ENCODE results near the gene NAV2. TPM values are rescaled to one million over a fixed set of nuclear protein-coding genes. Genes with fewer than 3 reads are reported as not detected.

NAV2 gene
- total RNA-seq, 1 experiment from 2014 or later, result 46.3 TPM

DNA sequence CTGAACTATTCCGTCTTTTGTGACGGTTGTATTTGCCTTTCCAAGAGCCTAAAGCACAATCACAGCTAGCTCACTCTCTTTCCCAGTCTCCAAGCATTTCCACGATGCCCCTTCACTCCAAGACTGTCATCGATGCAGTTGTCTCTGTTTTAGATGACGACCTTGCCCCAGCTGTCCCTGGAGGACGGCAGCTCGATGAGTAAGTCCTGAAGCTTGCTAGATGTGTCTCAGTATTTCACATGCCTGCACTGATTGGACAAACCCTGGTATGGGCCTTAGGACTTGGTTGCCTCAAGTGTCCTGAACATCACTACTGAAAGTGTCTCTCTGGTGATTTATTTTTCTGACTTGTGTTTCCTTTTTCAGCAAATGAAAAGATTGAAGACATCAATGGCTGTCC, 129.9 kb downstream of the NAV2 start:
- Histone ChIP-seq H2BK20ac (ENCODE audit: low read depth, low read length, poor library complexity, severe bottlenecking) (no peak overlapping the region), H3K4me1 (ENCODE audit: insufficient read depth, low read length) (no peaks in the 10 kb centered on the region; the same call in 1 of the 2 replicates), H4K91ac (ENCODE audit: insufficient read length, low read depth, low read length) (no peak overlapping the region), H3T11ph (ENCODE audit: low read length) (no peak overlapping the region), H2AK5ac (ENCODE audit: insufficient read length, low read length) (no peak overlapping the region), H3K27ac (ENCODE audit: insufficient read length, low read depth, low read length) (no peak overlapping the region), H3K23ac (ENCODE audit: insufficient read length, low read depth, low read length) (no peak overlapping the region), H3K18ac (ENCODE audit: insufficient read length, low read depth, low read length) (no peak overlapping the region), H2AFZ (ENCODE audit: low read length) (no peak overlapping the region), H2BK12ac (ENCODE audit: insufficient read length, low read depth, low read length) (no peak overlapping the region), H2BK5ac (ENCODE audit: insufficient read length, low read length) (no peak overlapping the region), H3K4me2 (ENCODE audit: insufficient read depth, insufficient read length, low read length) (no peak overlapping the region), H3K27me3 (ENCODE audit: insufficient read depth, low read length) (no peaks in the 10 kb centered on the region), H3K4ac (ENCODE audit: low read depth, low read length) (no peak overlapping the region), H3K9ac (ENCODE audit: extremely low read depth, insufficient read length, low read length) (no peak overlapping the region), H4K8ac (replicated peaks; ENCODE audit: insufficient read length, low read depth, low read length) (no peak overlapping the region), H4K5ac (ENCODE audit: insufficient read length, low read depth, low read length) (no peak overlapping the region), H2BK15ac (ENCODE audit: low read depth, low read length) (no peak overlapping the region), H3K79me1 (ENCODE audit: insufficient read depth, low read depth, low read length, poor library complexity, severe bottlenecking) (no peaks in the 10 kb centered on the region), H2BK120ac (ENCODE audit: low read depth, low read length, poor library complexity, severe bottlenecking) (no peak overlapping the region), H3K14ac (ENCODE audit: insufficient read depth, low read length) (no peak overlapping the region), H3K56ac (ENCODE audit: insufficient read length, low read depth, low read length) (no peak overlapping the region), H3K9me3 (ENCODE audit: control insufficient read depth, low read depth, low read length) (no peaks in the 10 kb centered on the region), H4K20me1 (ENCODE audit: control insufficient read depth, insufficient read depth, insufficient read length) (no peaks in the 10 kb centered on the region), H3K23me2 (ENCODE audit: insufficient read length, low read depth, low read length, poor library complexity, severe bottlenecking) (no peaks in the 10 kb centered on the region), H3K79me2 (ENCODE audit: insufficient read depth, low read length) (no peaks in the 10 kb centered on the region)
- no peaks in the 10 kb centered on the region for H3K9me3 Mint-ChIP-seq
- peaks cover 0 to 28% (median 21%) of the 10 kb centered on the region in 3 experiments; a peak in 5 of 7 replicates for H3K36me3 Mint-ChIP-seq (ENCODE audit: insufficient read depth in 1 of 3, low read depth in 3 of 3)
- WGBS (ENCODE audit: extremely low coverage, insufficient read length, low lambda C conversion rate), result no CpG with 5 or more reads among the region's 7 CpGs
- TF ChIP-seq, protein P1, sequence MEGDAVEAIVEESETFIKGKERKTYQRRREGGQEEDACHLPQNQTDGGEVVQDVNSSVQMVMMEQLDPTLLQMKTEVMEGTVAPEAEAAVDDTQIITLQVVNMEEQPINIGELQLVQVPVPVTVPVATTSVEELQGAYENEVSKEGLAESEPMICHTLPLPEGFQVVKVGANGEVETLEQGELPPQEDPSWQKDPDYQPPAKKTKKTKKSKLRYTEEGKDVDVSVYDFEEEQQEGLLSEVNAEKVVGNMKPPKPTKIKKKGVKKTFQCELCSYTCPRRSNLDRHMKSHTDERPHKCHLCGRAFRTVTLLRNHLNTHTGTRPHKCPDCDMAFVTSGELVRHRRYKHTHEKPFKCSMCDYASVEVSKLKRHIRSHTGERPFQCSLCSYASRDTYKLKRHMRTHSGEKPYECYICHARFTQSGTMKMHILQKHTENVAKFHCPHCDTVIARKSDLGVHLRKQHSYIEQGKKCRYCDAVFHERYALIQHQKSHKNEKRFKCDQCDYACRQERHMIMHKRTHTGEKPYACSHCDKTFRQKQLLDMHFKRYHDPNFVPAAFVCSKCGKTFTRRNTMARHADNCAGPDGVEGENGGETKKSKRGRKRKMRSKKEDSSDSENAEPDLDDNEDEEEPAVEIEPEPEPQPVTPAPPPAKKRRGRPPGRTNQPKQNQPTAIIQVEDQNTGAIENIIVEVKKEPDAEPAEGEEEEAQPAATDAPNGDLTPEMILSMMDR (conservative IDR thresholded peaks at IDR 0.05), result no peak
- peaks cover 25 to 27% of the 10 kb centered on the region in 2 experiments for H3K4me1 Mint-ChIP-seq
- no peak for DNase-seq
- no peak overlapping the region for H3K4me3 Mint-ChIP-seq
- H3K27me3 Mint-ChIP-seq (ENCODE audit: low read depth), result no peaks in the 10 kb centered on the region
- no peak overlapping the region; a peak in 1 of 7 replicates for H3K27ac Mint-ChIP-seq
